NCI-H2196 treated with DMSO at 0.1 percent for 48 hours (cell line): Measurements from ENCODE around the gene OOSP1.
"Not testable (repeated sequence)": the region's sequence is repeated elsewhere in the genome, so short reads cannot be mapped to it uniquely, and the experiment has no call there.

Source experiments
- DNase-seq: peaks from one replicate; lab custom pipeline; 2025; ENCODE audit not compliant: unreplicated experiment; lab: John Stamatoyannopoulos, UW

Gene OOSP1

GRCh38 chr11:59938132-59938531 lies at the start of gene OOSP1:
OOSP1 (plus strand) TSS chr11:59938432; CDS start chr11:59938455, 23 bp downstream.
- no peak for DNase-seq

GRCh38 chr11:59891781-59892181 lies 46.5 kb upstream of the OOSP1 start:
- no peak for DNase-seq

GRCh38 chr11:59894616-59895015 lies 43.6 kb upstream of the OOSP1 start:
- DNase-seq: no peak

GRCh38 chr11:59898046-59898445 lies 40.2 kb upstream of the OOSP1 start:
- no peak for DNase-seq

- no peak for DNase-seq
These were observed 39.6 kb upstream of the OOSP1 start for GRCh38 chr11:59898650-59899049.

- DNase-seq: no peak
These were observed 38.7 kb upstream of the OOSP1 start for GRCh38 chr11:59899532-59899931.

GRCh38 chr11:59900366-59901126 lies 37.7 kb upstream of the OOSP1 start:
- no peak for DNase-seq

- no peak for DNase-seq
These were observed 36.9 kb upstream of the OOSP1 start for GRCh38 chr11:59901306-59901705.

- DNase-seq: not testable (repeated sequence)
These were observed 34.7 kb upstream of the OOSP1 start for GRCh38 chr11:59903569-59903968.

GRCh38 chr11:59918480-59918879 lies 19.8 kb upstream of the OOSP1 start:
- DNase-seq: no peak

GRCh38 chr11:59918987-59919589 lies 19.1 kb upstream of the OOSP1 start:
- DNase-seq: no peak

GRCh38 chr11:59923813-59924212 lies 14.4 kb upstream of the OOSP1 start:
- DNase-seq: no peak

GRCh38 chr11:59931688-59932087 lies 6.5 kb upstream of the OOSP1 start:
- DNase-seq: no peak

GRCh38 chr11:59938718-59939117 lies 486 bp downstream of the OOSP1 start:
- no peak for DNase-seq

- no peak for DNase-seq
These were observed 1.2 kb downstream of the OOSP1 start for GRCh38 chr11:59939482-59939881.

- DNase-seq: no peak
These were observed 2.9 kb downstream of the OOSP1 start for GRCh38 chr11:59941091-59941490.

GRCh38 chr11:59943997-59944714 lies 5.9 kb downstream of the OOSP1 start:
- no peak for DNase-seq

- DNase-seq: no peak
These were observed 6.5 kb downstream of the OOSP1 start for GRCh38 chr11:59944720-59945119.

- DNase-seq: no peak
These were observed 15.4 kb downstream of the OOSP1 start for GRCh38 chr11:59953463-59954218.

GRCh38 chr11:59954219-59954847 lies 16.1 kb downstream of the OOSP1 start:
- DNase-seq: no peak

GRCh38 chr11:59957094-59957493 lies 18.9 kb downstream of the OOSP1 start:
- no peak for DNase-seq
